ENCODE measurements around the gene UFL1.
A peak's percentile ranks its signal among the peaks of the same experiment; 100 is the strongest.

DNA sequence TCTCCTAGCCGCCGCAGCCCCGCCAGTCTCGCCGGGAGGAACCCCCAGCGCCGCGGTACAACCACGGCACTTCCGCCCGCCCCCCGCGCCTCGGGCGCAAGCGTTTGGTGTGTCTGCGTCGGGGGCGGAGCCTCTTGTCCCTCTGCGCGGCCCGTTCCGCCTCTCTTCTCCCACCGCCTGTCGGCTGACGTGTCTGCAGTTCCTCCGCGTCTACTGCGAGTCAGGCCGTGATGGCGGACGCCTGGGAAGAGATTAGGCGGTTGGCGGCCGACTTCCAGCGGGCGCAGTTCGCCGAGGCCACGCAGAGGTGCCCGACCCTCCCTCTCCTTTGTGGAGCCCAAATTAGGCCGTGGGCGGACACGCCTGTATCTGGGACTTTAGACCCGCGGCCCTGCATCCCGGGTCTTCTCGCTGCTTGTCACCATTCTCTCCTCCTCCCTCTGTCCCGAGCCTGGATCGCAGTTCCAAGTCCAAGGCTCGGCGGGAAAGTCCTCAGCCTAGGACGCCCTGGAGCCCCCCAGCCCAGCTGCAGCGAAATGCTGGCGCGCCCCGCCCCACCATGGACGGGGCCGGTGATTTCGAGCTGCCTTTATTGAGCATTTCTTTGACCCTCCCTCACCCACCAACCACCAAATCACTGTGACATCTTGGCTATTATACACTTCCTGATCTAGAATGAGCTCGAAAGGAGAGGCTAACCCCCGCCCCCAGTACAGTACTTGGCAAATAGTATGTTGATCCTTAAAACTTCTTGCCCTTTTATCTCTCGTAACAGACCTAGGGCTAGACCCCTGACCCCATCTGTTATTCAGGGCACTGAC, at the start of gene UFL1:
- TF ChIP-seq POLR2AphosphoS5 (IDR thresholded peaks at IDR 0.05) (peak; percentile 91 to 97 (median 96)), EP300 (IDR thresholded peaks at IDR 0.05) (no peak), POLR2A (IDR thresholded peaks at IDR 0.05) (peak; percentile 85 to 89)
- TF ChIP-seq, protein P1, sequence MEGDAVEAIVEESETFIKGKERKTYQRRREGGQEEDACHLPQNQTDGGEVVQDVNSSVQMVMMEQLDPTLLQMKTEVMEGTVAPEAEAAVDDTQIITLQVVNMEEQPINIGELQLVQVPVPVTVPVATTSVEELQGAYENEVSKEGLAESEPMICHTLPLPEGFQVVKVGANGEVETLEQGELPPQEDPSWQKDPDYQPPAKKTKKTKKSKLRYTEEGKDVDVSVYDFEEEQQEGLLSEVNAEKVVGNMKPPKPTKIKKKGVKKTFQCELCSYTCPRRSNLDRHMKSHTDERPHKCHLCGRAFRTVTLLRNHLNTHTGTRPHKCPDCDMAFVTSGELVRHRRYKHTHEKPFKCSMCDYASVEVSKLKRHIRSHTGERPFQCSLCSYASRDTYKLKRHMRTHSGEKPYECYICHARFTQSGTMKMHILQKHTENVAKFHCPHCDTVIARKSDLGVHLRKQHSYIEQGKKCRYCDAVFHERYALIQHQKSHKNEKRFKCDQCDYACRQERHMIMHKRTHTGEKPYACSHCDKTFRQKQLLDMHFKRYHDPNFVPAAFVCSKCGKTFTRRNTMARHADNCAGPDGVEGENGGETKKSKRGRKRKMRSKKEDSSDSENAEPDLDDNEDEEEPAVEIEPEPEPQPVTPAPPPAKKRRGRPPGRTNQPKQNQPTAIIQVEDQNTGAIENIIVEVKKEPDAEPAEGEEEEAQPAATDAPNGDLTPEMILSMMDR (IDR thresholded peaks at IDR 0.05) = no peak

Measured in sigmoid colon (tissue), 4 donors.